ENCODE data around the gene LRCH3. TPM values are rescaled to one million over a fixed set of nuclear protein-coding genes. Genes with fewer than 3 reads are reported as not detected.

LRCH3 gene
- total RNA-seq, 4 donors from 2014 or later = 22.5 to 34.3 (median 27.7) TPM

DNA sequence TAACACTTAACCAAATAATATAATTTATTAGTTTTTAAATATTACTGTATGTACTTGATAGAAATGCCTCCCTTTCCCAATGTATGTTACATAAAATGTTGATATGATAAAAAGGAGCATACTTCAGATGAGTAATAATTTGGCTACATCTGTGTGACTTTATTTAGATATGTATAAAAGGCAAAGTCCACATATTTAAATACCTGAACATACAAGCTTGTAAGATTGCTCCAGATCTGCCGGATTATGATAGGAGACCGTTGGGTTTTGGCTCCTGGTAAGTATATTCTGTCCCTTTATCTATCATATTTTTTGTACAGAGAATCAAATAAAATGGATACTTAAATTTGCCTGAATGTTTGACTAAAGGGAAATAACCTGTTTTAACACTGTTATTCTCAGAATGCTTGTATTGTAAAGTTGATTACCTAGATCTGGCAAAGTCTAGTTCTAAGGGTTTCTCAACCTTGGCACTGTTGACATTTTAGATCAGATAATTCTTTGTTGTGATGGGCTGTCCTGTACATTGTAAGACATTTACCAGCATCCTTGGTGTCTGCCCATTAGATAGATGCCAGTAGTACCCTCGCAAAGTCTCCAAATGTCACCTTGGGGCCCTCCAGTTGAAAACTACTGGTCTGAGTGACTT lies 38.5 kb downstream of the LRCH3 start:
- DNase-seq (ENCODE audit: low spot score in 2 of 2) = no peak
- no peak overlapping the region for H3K4me3 ChIP-seq (ENCODE audit: low read depth, poor library complexity, severe bottlenecking)
- TF ChIP-seq, protein P1, sequence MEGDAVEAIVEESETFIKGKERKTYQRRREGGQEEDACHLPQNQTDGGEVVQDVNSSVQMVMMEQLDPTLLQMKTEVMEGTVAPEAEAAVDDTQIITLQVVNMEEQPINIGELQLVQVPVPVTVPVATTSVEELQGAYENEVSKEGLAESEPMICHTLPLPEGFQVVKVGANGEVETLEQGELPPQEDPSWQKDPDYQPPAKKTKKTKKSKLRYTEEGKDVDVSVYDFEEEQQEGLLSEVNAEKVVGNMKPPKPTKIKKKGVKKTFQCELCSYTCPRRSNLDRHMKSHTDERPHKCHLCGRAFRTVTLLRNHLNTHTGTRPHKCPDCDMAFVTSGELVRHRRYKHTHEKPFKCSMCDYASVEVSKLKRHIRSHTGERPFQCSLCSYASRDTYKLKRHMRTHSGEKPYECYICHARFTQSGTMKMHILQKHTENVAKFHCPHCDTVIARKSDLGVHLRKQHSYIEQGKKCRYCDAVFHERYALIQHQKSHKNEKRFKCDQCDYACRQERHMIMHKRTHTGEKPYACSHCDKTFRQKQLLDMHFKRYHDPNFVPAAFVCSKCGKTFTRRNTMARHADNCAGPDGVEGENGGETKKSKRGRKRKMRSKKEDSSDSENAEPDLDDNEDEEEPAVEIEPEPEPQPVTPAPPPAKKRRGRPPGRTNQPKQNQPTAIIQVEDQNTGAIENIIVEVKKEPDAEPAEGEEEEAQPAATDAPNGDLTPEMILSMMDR (IDR thresholded peaks at IDR 0.05) = no peak
- TF ChIP-seq POLR2A (IDR thresholded peaks at IDR 0.05) = no peak
- intact Hi-C loops (cut with DNase I; ENCODE audit: low total_unique reads) = no loop called here
- 94 to 97% methylated on average over 3 of the region's 3 CpGs for WGBS, 2 donors

DNA sequence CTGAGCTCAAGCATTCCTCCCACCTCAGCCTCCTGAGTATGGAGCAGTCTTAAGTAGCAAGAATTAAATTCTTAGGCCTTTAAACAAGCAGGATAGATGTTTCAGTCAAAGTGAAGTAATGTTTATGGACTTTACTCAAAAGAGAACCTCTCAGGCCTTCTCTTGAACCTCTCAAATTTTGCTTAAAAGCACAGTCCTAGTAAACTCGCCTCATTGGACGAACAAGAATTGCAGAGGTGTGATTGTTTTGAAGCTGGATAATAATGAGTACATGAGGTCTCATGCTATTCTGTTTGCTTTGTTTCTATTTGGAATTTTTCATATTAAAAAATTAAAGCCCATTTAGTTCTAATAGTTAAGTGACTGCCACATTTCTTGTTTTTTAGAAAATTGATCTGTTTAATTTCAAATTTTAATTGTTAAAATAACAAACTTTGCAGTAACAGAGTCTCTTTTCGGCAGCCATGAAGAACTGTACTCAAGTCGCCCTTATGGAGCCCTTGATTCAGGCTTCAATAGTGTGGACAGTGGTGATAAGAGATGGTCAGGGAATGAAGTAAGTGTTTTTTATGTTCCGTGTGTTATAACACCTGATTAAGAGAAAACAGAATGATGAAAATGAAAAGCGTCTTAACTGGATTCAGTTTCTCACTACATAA lies 39.4 kb downstream of the LRCH3 start:
- DNase-seq (ENCODE audit: low spot score in 2 of 2) = no peak
- WGBS, 2 donors = 78 to 81% methylated on average over 6 of the region's 6 CpGs
- TF ChIP-seq POLR2A (IDR thresholded peaks at IDR 0.05) = no peak
- TF ChIP-seq, protein P1 (IDR thresholded peaks at IDR 0.05) = no peak
- intact Hi-C loops (cut with DNase I; ENCODE audit: low total_unique reads) = no loop called here
- no peak overlapping the region for H3K4me3 ChIP-seq (ENCODE audit: low read depth, poor library complexity, severe bottlenecking)

DNA sequence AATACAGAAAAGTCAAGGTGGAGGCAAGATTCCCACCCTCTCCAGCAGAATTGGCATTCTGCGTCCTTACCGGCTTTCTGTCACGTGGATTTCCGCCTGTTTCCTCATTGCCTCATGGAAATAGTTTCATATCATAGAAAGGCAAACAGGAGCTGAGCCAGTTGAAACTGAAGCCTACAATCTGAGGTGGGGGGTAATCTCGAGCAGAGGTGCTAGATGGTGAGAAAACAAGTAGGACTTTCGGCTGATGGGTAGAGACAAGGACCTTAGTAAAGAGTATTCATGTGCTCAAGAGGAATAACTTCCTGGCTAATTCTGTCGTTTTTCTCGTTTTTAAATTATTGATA lies 39.9 kb downstream of the LRCH3 start:
- no peak for TF ChIP-seq POLR2A (IDR thresholded peaks at IDR 0.05)
- TF ChIP-seq, protein P1 (IDR thresholded peaks at IDR 0.05) = no peak
- no peak for DNase-seq (ENCODE audit: low spot score in 2 of 2)
- H3K4me3 ChIP-seq (ENCODE audit: low read depth, poor library complexity, severe bottlenecking) = no peak overlapping the region
- intact Hi-C loops (cut with DNase I; ENCODE audit: low total_unique reads) = no loop called here
- WGBS, 2 donors = 95 to 96% methylated on average over 8 of the region's 8 CpGs

DNA sequence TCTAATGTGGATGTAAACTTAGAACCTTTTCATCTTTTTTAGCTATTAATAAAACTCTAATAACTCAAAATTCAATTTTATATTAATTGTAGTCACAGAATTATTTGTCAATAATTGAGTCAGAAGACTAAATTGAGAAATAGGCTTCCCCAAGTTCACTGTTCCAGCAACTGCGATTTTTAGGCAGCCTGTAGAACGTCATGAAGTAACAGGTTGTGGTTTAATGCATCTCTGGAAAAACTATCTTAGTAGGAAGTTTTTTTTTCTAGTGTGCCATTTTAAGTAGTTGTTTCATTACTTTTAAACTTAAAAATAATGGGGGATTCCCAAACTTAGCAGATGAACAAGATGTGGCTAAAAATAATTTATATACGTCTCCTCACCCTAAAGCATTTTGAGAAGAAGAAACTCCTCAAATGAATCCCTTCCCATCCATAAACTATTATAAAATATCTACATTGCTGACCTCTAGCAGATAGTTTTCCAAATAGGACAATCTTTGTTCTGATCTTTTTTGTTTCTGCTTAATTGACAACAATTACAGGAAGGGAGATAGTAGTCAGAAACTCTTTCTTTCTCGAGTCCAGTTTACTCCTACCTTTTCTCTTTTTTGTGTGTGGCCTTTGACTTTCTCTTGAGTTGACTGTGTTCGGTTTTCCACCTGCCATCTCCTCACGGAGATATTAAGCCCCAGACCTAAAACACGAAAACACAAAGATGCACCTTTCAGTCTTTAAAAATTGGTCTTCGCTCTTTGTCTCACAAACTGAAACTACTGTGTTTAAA lies 43.1 kb downstream of the LRCH3 start:
- DNase-seq (ENCODE audit: low spot score in 2 of 2) = no peak
- no peak overlapping the region for H3K4me3 ChIP-seq (ENCODE audit: low read depth, poor library complexity, severe bottlenecking)
- TF ChIP-seq, protein P1 (IDR thresholded peaks at IDR 0.05) = no peak
- TF ChIP-seq POLR2A (IDR thresholded peaks at IDR 0.05) = no peak
- intact Hi-C loops (cut with DNase I; ENCODE audit: low total_unique reads) = no loop called here
- WGBS, 2 donors = 90 to 94% methylated on average over 8 of the region's 8 CpGs

DNA sequence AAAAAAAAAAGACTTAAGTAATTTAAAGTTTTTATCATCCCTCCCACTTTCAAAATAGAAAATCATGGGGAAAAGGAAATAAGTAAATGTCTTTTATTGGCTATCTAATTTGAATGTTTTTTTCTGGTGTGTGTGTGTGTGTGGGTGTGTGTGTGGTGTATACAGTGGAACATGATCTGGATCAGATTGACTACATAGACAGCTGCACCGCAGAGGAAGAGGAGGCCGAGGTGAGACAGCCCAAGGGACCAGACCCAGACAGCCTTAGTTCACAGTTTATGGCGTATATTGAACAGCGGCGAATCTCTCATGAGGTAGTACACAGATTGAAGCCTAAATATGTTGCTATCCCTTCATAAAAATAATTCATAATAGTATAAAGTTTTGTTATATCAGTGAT lies 44.5 kb downstream of the LRCH3 start:
- intact Hi-C loops (cut with DNase I; ENCODE audit: low total_unique reads) = no loop called here
- 92 to 93% methylated on average over 5 of the region's 5 CpGs for WGBS, 2 donors
- H3K4me3 ChIP-seq (ENCODE audit: low read depth, poor library complexity, severe bottlenecking) = no peak overlapping the region
- TF ChIP-seq, protein P1 (IDR thresholded peaks at IDR 0.05) = no peak
- TF ChIP-seq POLR2A (IDR thresholded peaks at IDR 0.05) = no peak
- no peak for DNase-seq (ENCODE audit: low spot score in 2 of 2)
